GM19324 (cell line): ENCODE results near the gene RARB.

Experiments
- ATAC-seq: cut with Tn5 transposase; IDR thresholded peaks from one replicate; pipeline ENCODE4 v1.9.1; 2021; ENCODE audit warnings: mild to moderate bottlenecking, moderate library complexity; ENCODE audit not compliant: unreplicated experiment, low FRiP score

Gene RARB

DNA sequence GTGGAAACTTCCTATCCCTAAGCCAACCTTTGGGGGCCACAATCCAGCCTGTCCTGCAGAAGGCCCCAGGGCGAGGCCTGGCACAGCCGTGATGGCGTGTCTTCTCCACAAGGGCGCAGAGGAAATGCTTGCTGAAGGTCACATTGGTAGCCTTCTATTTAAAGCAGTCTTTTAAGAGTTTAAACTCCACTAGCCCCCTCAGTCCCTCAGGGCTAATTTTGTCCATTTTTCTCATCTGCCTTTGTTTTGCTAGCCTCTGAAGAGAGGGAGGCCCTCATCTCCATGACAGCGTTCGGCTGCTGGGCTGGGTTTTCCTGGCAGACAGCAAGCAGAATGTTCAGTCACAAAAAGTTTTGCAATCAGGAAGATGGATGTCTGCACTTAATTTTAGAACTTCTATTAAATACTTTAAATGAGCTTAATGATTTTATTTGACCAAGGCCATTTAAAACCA is 40.8 kb downstream of the RARB start:
- no peak for ATAC-seq

DNA sequence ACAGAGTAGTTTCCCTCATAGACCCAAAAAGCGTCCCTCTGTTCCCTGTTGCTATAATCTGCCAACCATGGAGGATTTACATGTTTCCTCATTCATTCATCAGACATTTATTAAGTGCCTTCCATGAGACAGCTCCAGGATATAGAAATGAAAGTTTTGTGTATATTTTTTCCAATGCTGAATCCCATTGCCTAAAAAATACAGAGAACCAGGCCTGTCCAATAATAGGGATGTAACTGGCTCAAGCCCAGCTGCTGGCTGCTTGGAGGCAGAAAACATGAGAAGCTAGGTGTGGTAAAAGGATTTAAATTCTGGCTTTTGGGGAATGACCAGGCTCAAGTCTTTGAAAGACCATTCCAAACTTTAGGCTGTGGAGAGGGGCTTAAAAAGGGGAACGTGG is 41.5 kb downstream of the RARB start:
- no peak for ATAC-seq

DNA sequence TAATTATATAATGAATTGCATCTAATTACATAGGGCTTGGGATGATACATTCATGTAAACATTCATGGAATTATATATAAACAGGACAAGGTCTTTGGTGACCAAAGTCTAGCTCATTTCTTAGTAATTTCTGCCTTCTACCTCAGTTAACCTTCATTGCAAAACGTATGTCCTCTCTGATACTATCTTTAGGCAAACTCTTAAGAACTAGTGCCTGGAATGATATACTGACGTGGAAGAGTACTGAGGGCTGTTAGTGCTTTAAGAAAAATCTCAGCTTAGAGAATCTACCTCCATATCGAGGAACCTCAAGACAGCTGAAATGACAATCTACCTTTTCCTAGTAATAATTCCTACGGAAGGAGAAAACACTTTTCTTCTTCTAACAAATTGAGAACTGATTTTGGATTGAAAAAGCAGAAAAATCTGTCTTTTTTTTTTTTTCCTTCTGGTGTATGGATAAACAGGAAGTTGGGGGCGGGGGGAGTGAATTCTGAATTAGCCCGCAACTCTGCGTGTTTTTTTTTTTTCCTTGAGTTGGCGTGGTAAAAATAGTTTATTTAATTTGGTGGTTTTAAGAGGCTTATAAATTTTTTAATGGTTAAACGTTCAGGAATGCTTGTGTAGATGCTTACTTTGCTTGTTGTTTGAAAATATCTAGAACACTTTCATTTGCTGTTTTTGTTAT is 43.2 kb downstream of the RARB start:
- no peak for ATAC-seq

DNA sequence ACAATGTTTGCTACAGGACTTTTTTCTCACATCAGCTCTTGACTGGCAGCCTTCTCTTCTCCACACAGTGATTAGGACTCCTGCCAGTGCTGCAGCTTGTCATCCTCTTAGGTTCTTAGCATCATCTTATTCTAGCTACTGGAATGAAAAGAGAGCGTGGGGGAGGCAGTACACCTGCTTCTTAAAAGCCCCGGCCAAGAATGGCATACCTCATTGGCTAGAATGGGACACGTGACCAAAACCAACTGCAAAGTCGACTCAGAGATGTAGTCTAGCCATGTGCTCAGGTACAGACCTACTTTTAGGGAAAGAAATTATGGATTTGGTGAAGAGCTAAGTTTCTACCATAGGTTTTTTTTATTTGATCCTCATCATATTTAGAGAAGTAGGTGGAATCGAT is 44.1 kb downstream of the RARB start:
- ATAC-seq = no peak

DNA sequence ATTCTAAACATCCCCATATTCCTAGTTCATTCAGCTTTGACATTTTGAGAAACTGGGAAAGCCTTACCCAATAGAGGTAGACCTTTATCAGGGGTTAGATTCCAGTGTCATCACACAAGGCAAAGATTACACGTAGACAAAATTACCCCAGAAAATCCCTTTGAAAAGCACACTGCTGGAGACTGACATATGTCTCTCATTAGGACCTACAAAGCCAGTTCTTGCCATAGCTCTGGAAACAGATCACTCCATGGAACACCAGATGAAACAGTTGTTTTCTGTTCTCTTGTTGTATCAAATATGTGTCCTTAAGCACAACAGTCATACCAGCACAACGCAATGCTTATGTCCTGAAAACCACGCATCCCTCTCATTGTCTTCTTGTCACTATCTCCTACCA is 44.7 kb downstream of the RARB start:
- no peak for ATAC-seq

DNA sequence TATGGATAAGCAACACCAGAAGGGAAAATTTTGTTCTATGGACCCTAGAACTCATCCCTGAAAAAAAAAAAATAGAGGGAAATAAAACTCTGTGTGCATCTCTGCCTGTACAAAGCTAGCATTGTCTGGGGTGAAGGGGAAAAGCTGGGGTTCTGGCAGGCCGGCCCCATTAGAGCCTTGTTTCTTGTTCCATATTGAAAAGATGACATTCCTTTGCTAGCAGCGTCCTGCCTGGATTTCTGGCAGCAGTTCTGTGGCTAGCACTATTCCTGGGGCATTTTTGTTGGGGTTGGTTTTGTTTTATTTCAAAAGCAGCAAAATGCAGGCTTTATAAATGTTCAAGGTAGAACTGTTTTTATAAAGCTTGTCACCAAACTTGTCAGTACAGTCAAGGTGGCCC is 45.2 kb downstream of the RARB start:
- ATAC-seq = no peak

DNA sequence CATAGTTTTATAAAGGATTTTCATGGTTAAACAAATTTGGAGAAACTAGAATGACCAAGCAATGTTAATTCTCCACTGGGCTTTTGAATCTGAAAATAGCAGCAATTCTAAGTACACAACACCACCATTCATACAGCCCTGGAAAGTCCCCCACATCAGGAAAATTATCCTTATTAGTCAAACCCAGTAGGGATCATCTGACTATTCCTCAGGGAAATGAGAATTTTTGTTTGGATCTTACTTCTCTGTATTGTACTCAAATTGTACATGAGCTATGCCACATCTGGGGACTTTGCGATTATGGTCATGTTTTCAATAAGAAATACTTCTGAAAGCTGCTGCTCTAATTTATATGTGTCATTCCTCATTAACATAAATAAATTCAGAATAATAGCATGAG is 46.0 kb downstream of the RARB start:
- no peak for ATAC-seq

DNA sequence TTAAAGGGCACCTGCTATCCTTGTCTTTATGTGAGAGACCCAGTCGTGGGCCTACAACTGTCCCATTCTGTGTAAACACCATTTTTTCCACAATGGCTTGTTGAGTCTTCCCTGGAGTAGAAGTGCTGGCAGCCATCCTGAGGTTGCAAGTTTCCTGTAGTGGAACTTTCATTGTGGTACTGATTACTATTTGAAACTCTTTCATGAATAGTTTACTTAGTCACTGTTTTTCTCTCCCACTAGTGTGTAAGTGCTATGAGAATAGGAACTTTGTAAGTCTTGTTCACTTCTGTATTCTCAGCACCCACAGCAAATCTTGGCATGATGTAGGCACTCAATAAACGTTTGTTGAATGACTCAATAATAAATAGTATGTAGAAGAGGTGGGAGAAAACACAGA is 48.6 kb downstream of the RARB start:
- ATAC-seq = no peak

DNA sequence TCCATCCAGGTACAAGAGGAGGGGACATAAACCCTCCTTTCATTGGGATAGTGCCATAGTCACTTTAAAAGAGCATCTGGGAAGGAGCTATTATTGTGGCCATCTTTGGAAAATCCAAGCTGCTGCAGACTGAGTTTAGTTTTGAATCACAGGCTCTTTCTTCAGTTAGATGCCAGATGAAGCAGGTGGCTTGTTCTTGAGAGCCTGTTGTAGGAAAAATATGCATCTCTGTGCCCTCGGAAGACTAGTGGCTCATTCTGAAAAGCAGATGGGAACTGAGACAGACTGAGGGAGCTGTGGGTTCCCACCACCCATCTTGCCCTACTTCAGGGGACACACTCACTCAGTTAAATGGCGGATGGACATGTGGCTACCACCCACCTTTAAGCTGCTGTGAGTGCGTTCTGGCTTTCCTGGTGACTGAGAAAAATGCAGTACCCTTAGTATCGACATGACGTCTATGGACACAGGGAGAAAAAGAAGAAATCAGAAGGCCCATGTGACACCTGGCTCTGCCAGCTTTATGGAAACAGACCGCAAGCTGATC is 50.2 kb downstream of the RARB start:
- ATAC-seq = no peak

DNA sequence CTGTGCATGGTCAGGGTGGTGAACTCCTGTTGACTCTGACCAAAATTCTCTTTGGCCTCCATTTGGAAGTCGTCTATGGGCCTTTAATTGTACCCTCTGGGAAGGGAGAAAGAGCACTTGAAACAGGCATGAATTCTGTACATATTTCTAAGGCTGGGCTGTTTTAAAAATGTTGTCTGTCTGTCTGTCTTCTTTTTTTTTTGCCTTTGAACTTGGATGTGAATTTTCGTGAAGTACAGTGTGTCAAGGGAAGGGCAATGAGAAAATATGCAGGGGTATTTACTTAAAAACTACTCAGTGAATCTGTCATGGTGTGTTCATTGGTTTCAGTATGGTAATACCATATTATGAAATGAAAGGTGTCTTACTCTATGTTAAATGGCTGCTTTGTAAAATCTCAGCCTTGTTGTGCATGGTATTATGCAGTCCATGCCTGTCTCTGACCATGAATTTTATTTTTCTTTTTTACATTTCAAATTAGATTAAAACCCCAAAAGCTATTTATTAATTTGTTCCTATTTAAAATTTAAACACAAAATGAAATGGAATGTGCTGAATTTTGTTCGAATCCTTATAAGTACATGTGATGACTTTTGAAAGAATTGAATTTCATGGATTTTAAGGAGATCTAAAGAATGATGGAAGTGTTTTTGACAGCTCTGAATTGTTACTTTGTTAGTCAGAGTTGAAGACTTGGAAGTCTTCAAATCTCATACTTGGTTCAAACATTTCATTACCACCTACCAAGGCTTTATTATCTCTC is 51.1 kb downstream of the RARB start:
- ATAC-seq = no peak

DNA sequence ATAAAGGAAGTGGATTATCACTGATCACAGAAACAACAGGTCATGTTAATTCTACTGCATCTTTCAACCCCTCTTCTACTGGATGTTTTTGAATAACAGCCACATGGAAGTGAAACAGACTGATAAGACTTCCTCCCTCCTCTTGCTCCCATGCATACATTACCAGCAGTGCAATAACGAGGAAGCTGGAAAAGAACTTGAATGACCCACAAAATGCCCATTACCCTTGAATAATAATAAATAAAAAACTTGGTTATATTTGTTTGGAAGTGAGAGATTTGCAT is 51.6 kb downstream of the RARB start:
- no peak for ATAC-seq

DNA sequence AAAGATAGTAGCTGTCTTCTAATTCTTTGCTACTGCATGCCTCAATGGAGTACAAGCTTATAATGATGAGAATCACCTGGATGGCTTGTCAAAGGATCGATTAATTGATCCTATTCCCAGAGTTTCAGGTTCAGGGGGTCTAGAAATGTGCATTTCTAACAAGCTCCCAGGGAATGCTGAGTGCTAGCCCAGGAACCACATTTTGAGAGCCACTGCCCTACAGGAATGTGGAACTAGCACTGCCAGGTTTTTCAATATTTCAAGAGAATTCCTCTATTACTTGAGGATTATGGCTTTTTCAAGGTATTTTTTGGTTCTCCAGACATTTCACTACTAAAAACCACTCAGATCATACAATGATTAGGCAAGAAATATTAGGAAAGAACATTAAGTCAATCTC is 52.7 kb downstream of the RARB start:
- no peak for ATAC-seq

DNA sequence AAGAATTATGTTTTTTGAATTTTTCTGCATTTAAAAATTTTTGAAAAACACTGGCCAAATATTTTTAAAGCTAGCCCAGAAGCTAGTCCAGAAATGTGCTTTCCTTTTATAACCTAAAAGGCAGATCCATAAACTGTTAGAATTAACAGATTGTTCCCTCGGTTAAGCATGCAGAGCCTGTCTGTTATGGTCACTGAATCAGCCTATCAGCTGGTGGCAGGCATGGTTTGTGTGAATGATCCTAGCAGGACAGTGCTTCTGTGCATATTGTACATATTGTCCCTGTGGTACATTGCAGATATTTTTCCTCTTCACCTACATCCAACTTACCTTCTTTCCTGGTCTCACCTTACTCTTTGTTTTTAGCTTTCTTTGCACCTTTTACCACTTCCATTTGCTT is 53.3 kb downstream of the RARB start:
- no peak for ATAC-seq

DNA sequence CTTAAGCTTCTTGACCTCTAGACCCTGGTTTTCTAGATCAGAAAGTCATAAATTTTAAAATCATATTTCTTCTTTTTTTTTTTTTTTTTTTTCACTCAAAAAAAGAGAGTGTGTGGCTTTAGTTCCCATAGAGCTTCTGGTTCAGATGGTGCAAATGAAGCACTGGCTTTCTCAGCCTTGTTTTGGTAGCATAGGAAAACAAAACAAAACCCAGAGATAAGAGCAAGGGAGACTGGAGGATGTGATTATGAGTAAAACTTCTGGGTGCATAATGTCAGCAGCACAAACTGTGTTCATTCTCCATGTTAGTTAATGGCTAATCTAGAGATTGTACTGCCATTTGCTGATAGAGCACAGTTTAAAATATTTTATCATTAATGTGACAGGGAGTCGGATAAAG is 55.4 kb downstream of the RARB start:
- no peak for ATAC-seq

DNA sequence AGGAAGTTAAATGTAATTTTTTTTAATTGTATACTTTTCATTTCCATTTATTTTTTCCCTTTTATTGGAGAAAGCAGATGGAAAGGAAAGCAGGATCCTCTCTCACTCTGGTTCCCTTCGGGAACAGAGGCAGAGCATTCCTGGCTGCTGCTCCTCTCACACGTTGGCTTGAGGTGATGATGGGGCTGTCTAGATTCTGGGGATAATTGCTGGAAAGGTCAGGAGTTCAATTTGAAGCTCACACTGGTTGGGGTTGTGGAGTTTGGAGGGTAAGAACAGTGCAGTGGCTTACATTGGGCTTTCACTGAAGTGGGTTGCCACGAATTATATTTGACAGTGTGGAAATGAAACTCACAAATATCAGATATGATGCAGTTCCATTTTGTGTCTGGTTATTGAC is 57.6 kb downstream of the RARB start:
- no peak for ATAC-seq

DNA sequence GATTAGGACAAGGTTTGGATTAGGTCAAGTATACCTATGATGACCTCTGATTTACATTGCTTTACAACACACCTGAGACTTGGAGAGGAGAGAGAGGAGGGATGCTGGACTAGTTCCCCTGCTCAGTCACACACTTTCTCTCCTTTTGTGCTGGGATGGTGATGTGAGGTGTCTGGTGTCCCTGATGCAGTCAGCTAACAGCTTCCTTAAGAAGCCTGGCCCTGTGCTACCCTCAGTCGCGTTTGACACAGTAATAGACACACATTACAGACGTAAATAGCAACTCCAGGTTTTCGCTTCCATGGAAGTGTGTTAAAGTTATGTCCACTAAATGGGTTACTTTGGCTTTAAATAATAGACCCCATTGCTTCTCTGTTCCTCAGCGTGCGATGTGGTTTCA is 58.9 kb downstream of the RARB start:
- ATAC-seq = no peak

DNA sequence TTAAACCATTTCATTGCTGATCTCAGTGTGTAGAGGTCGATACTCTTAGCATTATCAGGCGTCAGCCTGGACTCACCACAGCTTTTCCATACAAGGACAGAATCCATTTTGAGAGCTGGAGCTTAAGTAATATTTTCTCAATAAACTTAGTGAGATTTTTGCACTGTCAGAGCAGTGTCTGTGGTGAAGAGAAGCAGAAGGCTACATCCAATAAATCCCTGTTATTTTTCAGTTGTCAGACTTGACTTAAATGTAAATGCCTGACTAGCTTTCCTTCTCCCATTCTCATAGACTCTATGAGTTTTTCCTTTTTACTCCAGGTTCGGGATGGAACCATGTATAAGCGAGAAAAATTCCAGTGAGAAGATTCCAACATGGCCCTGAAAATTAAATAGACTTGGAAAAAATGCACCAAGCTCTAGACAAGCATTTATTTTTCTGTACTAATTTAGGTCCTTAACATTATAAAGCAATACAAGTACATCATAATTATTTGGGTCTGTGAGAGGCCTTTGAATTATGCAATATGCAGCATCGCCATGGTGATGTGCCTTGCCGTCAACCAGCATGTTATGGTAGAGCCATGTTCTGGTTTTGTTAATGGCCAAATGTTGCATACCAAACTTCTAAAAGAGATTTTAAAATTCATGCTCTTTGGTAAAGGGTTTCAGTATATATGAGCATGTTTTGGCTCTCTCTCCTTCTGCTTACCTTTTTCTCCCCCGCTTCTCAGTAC is 62.0 kb downstream of the RARB start:
- ATAC-seq = no peak

DNA sequence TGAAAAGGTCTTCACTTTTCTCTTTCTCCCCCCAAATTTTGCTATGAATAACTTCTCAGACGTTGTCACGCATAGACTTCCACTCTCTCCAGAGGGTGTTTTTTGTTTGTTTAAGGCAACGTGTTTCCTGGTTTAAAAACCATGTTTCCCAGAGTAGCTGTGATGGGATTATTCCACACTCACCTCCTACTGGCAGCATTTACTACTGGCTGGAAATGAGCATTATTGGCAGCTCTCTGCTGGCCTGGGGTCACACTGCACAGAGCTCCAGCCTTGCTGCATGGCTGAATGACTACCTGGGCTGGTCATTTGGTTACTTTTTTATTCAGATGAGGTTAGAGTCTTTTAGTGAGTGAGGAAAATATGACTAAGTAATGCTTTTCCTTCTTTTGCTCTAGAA is 65.2 kb downstream of the RARB start:
- ATAC-seq = no peak

DNA sequence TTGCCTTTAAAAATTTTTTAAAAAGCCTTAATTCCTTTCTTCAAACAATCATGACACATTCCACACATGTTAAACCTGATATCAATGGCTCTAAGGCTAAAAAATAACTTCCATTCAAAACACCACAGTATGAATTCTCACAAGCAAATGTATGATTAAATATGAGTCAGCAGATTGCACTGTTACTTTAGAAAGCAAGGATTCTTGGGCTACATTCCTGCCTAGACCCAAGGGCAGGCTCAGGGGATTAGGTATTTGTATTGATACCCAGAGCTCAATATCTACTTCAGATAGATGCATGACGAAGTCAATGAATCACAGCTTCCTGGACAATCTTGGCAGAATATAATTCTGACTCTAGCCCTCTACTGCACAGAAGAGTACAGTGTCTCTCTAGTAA is 65.7 kb downstream of the RARB start:
- ATAC-seq = no peak

DNA sequence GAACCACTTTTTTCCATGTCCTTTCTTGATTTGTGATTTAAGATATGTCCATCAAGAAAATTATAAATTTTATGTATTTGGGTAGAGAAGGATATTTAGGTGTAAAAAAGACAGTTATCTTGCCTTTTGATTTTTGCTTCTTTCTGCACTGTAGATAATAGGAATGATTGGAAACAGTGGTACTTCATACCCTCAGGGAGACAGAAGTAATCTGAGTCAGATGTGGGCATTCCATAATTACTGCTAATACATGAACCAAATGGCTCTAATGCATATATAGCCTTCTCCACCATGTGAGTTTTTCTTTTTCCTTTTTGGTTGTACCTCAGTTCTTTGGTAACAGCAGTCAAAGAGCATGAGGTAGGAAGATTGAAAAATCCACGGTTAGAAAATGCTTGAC is 67.2 kb downstream of the RARB start:
- ATAC-seq = no peak

DNA sequence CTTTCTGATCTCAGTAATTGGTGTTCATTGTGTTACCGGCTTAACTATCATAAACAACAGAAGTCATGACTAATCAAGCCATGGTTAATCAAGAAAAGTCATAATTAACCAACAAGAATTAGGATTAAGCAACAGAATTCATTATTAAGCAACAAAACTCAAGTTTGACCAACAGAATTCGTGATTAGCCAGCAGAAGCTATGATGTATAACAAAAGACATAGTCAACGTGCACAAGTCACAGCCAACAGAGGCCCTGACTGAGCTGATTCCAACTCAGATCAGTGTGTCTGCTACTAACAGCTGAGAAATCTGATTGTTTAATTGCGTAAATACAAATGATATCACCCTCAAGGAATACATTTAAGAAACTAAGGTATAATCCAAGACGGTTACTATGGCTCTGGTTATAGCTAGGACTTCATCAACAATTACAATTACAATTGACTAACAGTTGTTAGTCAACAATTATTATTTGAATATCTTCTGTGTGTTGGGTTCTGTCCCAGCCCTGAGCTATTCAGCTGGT is 67.7 kb downstream of the RARB start:
- no peak for ATAC-seq
